ENCODE measurements around the gene USH2A.

- TF ChIP-seq CTCF (IDR thresholded peaks at IDR 0.05 in 2 of 3, conservative IDR thresholded peaks at IDR 0.05 in 1 of 3; ENCODE audit: borderline replicate concordance in 1 of 3, insufficient read depth in 1 of 3, low read depth in 2 of 3, low read length in 2 of 3) (no peak), EZH2 (IDR thresholded peaks at IDR 0.05) (no peak), CEBPB (IDR thresholded peaks at IDR 0.05; ENCODE audit: low read depth) (no peak), SRF (IDR thresholded peaks at IDR 0.05; ENCODE audit: low read depth) (no peak), JUND (IDR thresholded peaks at IDR 0.05) (no peak)
Measured at GRCh38 chr1:215595231-215595630, 828.0 kb downstream of the USH2A start.

Data from HCT116 (cell line).